ENCODE measurements around the gene SLC35E2B.

DNA sequence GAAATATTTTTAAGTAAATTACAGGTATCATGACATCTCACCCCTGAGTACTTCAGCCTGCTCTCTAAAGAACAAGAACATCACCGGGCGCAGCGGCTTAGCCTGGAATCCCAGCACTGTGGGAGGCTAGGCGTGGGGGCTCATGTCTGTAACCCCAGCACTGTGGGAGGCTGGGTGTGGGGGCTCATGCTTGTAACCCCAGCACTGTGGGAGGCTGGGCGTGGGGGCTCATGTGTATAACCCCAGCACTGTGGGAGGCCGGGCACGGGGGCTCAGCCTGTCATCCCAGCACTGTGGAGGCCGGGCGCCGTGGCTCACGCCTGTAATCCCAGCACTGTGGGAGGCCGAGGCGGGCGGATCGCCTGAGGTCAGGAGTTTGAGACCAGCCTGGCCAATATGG lies 26.1 kb downstream of the SLC35E2B start:
- TF ChIP-seq, protein P1, sequence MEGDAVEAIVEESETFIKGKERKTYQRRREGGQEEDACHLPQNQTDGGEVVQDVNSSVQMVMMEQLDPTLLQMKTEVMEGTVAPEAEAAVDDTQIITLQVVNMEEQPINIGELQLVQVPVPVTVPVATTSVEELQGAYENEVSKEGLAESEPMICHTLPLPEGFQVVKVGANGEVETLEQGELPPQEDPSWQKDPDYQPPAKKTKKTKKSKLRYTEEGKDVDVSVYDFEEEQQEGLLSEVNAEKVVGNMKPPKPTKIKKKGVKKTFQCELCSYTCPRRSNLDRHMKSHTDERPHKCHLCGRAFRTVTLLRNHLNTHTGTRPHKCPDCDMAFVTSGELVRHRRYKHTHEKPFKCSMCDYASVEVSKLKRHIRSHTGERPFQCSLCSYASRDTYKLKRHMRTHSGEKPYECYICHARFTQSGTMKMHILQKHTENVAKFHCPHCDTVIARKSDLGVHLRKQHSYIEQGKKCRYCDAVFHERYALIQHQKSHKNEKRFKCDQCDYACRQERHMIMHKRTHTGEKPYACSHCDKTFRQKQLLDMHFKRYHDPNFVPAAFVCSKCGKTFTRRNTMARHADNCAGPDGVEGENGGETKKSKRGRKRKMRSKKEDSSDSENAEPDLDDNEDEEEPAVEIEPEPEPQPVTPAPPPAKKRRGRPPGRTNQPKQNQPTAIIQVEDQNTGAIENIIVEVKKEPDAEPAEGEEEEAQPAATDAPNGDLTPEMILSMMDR (IDR thresholded peaks at IDR 0.05) = no peak
- no peak for TF ChIP-seq POLR2AphosphoS5 (IDR thresholded peaks at IDR 0.05)
- TF ChIP-seq POLR2A (IDR thresholded peaks at IDR 0.05) = no peak

Measured in sigmoid colon (tissue), 4 donors.